Karpas-422 (cell line): ENCODE measurements around the gene TMEM87B. TPM values are rescaled to one million over a fixed set of nuclear protein-coding genes. Genes with fewer than 3 reads are reported as not detected.

Experiments used
- DNase-seq: peaks from one replicate; pipeline ENCODE4 v3.0.0-alpha.2; 2015
- H2AFZ ChIP-seq: fragments of 200-600 bp; sonication (generic); 2 replicates; pipeline ENCODE4 v1.6.1; 2014; ENCODE audit warnings: antibody characterized with exemption, low read length, mixed read lengths
- H3K27ac ChIP-seq: fragments of 200-600 bp; sonication (generic); 2 replicates; pipeline ENCODE4 v1.5.1; 2014; ENCODE audit warnings: mild to moderate bottlenecking, low read length, moderate library complexity
- H3K27me3 ChIP-seq: fragments of 200-600 bp; sonication (generic); 2 replicates; pipeline ENCODE4 v1.6.1; 2014; ENCODE audit warnings: low read length, mixed read lengths
- H3K36me3 ChIP-seq: fragments of 200-600 bp; sonication (generic); 2 replicates; pipeline ENCODE4 v1.6.1; 2014; ENCODE audit warnings: low read length, mixed read lengths; ENCODE audit not compliant: insufficient read depth
- H3K4me1 ChIP-seq: fragments of 200-600 bp; sonication (generic); 2 replicates; pipeline ENCODE4 v1.6.1; 2014; ENCODE audit warnings: mild to moderate bottlenecking, low read length, mixed read lengths
- H3K4me2 ChIP-seq: fragments of 200-600 bp; sonication (generic); 2 replicates; pipeline ENCODE4 v1.6.1; 2014; ENCODE audit warnings: low read length, low read depth, mild to moderate bottlenecking; ENCODE audit not compliant: poor library complexity, severe bottlenecking
- H3K4me3 ChIP-seq: fragments of 200-600 bp; sonication (generic); 2 replicates; pipeline ENCODE4 v1.5.1; 2014; ENCODE audit warnings: mild to moderate bottlenecking, antibody characterized with exemption, low read length, mixed read lengths
- H3K79me2 ChIP-seq: fragments of 200-600 bp; sonication (generic); 2 replicates; pipeline ENCODE4 v1.6.1; 2014; ENCODE audit warnings: mild to moderate bottlenecking, low read length, mixed read lengths
- H3K9ac ChIP-seq: fragments of 200-600 bp; sonication (generic); 2 replicates; pipeline ENCODE4 v1.6.0; 2014; ENCODE audit warnings: low read length
- H3K9me2 ChIP-seq: fragments of 200-600 bp; sonication (generic), shearing (Covaris generic); replicated peaks from 2 replicates; pipeline ENCODE4 v1.6.0; 2014; ENCODE audit warnings: mild to moderate bottlenecking, low read length, moderate library complexity; ENCODE audit not compliant: insufficient read depth
- H3K9me3 ChIP-seq: fragments of 300-700, 200-600 bp; sonication (generic); 2 replicates; pipeline ENCODE4 v1.6.1; 2014; ENCODE audit warnings: low read length, mixed read lengths
- H4K20me1 ChIP-seq: fragments of 200-600 bp; sonication (generic); 2 replicates; pipeline ENCODE4 v1.6.1; 2014; ENCODE audit warnings: mild to moderate bottlenecking, antibody characterized with exemption, low read length, low read depth; ENCODE audit not compliant: insufficient read depth
- total RNA-seq: library from RNA; depleted of rRNA; stranded (reverse); fragments of >200 nt; shearing (Covaris generic); gene quantifications from 2 replicates; pipeline ENCODE4 v1.2.3, GENCODE V29; 2014; ENCODE audit warnings: low replicate concordance

The TMEM87B gene
- total RNA-seq, 1 experiment from 2014 or later, result 25.5 TPM

GRCh38 chr2:112026509-112026908, 28.6 kb upstream of the TMEM87B start:
- H3K9ac ChIP-seq, result no peak overlapping the region
- H3K79me2 ChIP-seq, result no peaks in the 10 kb centered on the region
- H3K27me3 ChIP-seq, result no peaks in the 10 kb centered on the region
- H3K4me1 ChIP-seq, result no peaks in the 10 kb centered on the region
- no peak overlapping the region for H2AFZ ChIP-seq
- H3K27ac ChIP-seq, result no peak overlapping the region
- no peaks in the 10 kb centered on the region for H4K20me1 ChIP-seq
- no peak overlapping the region for H3K4me2 ChIP-seq
- no peaks in the 10 kb centered on the region for H3K9me2 ChIP-seq
- no peak for DNase-seq
- no peak overlapping the region for H3K4me3 ChIP-seq
- no peaks in the 10 kb centered on the region for H3K36me3 ChIP-seq
- no peaks in the 10 kb centered on the region for H3K9me3 ChIP-seq

GRCh38 chr2:112027767-112028166, 27.3 kb upstream of the TMEM87B start:
- Histone ChIP-seq H3K79me2 (no peaks in the 10 kb centered on the region), H3K36me3 (no peaks in the 10 kb centered on the region), H3K9ac (no peak overlapping the region), H3K9me3 (no peaks in the 10 kb centered on the region), H3K4me2 (no peak overlapping the region), H2AFZ (no peak overlapping the region), H3K4me3 (no peak overlapping the region), H3K9me2 (no peaks in the 10 kb centered on the region), H3K4me1 (no peaks in the 10 kb centered on the region), H3K27me3 (no peaks in the 10 kb centered on the region), H3K27ac (no peak overlapping the region), H4K20me1 (no peaks in the 10 kb centered on the region)
- DNase-seq, result no peak

DNA sequence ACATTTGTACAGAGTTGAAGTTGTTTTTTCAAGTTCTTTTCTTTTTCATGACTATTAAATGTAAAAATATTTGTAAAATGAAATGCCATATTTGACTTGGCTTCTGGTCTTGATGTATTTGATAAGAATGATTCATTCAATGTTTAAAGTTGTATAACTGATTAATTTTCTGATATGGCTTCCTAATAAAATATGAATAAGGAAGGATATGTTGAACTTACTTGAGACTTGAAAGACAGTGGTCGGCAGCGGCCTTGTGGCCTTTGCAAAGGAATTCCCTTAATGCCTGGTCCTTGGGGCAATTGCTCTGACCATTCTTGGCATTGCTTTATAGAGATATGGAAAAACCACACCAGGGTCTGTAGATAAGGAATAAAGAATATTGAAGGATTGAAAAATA, 25.9 kb upstream of the TMEM87B start:
- Histone ChIP-seq H3K27ac (no peak overlapping the region), H3K9me2 (no peaks in the 10 kb centered on the region), H3K27me3 (no peaks in the 10 kb centered on the region)

GRCh38 chr2:112031473-112032223, 23.4 kb upstream of the TMEM87B start:
- H2AFZ ChIP-seq, result no peak overlapping the region
- H3K9me3 ChIP-seq, result peaks cover 2% of the 10 kb centered on the region; the same call in 1 of the 2 replicates
- no peaks in the 10 kb centered on the region for H3K27me3 ChIP-seq
- H4K20me1 ChIP-seq, result no peaks in the 10 kb centered on the region
- H3K36me3 ChIP-seq, result no peaks in the 10 kb centered on the region
- no peak overlapping the region for H3K4me2 ChIP-seq
- no peak overlapping the region for H3K4me3 ChIP-seq
- no peaks in the 10 kb centered on the region for H3K4me1 ChIP-seq
- H3K9ac ChIP-seq, result no peak overlapping the region
- no peaks in the 10 kb centered on the region for H3K79me2 ChIP-seq
- DNase-seq, result no peak
- no peaks in the 10 kb centered on the region for H3K9me2 ChIP-seq
- no peak overlapping the region for H3K27ac ChIP-seq

More for the DNA sequence above, 25.9 kb upstream of the TMEM87B start:
- H3K9me3 ChIP-seq, result no peaks in the 10 kb centered on the region
- no peak overlapping the region for H3K9ac ChIP-seq
- no peak overlapping the region for H3K4me2 ChIP-seq
- DNase-seq, result no peak
- H2AFZ ChIP-seq, result no peak overlapping the region
- H4K20me1 ChIP-seq, result no peaks in the 10 kb centered on the region
- no peaks in the 10 kb centered on the region for H3K36me3 ChIP-seq
- H3K4me1 ChIP-seq, result no peaks in the 10 kb centered on the region
- no peak overlapping the region for H3K4me3 ChIP-seq
- no peaks in the 10 kb centered on the region for H3K79me2 ChIP-seq

DNA sequence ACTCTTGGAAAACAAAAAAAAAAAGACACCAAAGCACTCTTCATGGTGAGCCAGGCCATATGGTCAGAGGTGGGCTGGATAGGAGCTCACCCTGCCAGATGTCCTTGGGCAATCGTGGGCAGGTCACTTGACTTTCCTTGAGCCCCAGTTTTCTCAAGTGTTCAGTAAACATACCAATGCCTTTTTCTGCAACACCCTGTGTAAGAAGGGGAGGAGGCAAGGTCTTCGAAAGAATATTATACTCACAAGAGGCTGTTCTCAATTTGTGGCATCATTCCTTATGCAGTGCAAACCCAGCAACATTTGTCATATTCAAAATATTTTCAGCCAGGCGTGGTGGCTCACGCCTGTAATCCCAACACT, 22.9 kb upstream of the TMEM87B start:
- Histone ChIP-seq H4K20me1 (no peaks in the 10 kb centered on the region), H3K27ac (no peak overlapping the region), H3K79me2 (no peaks in the 10 kb centered on the region), H3K4me2 (no peak overlapping the region), H2AFZ (no peak overlapping the region), H3K36me3 (no peaks in the 10 kb centered on the region), H3K9me3 (peaks cover 2% of the 10 kb centered on the region; the same call in 1 of the 2 replicates), H3K9ac (no peak overlapping the region), H3K27me3 (no peaks in the 10 kb centered on the region), H3K4me1 (no peaks in the 10 kb centered on the region), H3K9me2 (no peaks in the 10 kb centered on the region), H3K4me3 (no peak overlapping the region)
- no peak for DNase-seq

DNA sequence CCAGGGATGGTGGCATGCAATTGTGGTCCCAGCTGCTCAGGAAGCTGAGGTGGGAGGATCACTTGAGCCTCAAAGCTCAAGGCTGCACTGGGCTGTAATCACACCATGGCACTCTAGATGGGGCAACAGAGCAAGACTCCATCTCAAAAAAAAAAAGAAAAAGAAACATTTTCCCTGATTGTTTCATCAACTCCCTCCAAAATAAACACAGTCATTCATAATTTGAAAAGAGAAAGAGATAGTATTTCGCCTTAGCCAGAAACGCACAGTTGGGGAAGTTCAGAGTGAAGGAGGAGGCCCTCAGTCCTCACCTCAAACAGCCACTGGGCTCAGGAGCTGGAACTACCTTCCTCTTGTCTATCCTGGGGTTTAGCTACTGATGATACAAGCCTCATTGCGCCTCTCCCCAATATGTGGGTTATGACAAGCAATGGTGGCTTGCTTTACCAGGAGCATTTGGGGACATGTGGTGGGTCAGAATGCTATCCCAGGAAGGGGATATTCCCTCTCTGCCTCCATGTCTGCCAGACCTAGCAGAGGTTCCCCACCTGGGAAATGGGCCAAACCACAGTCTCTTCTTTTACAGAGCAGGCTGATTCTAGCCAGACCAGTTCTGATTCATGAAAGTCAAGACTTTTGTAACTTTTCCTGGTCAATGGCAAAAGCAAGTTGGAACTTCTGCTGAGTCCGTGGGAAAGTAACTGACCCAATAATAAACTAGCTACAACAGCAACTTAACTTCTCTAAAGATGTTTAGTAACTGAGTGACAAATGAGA, 22.2 kb upstream of the TMEM87B start:
- peaks cover 2% of the 10 kb centered on the region; the same call in 1 of the 2 replicates for H3K9me3 ChIP-seq
- H3K79me2 ChIP-seq, result no peaks in the 10 kb centered on the region
- no peaks in the 10 kb centered on the region for H3K27me3 ChIP-seq
- no peak for DNase-seq
- H3K4me1 ChIP-seq, result no peaks in the 10 kb centered on the region
- no peaks in the 10 kb centered on the region for H3K9me2 ChIP-seq
- H4K20me1 ChIP-seq, result no peaks in the 10 kb centered on the region
- H2AFZ ChIP-seq, result no peak overlapping the region
- no peak overlapping the region for H3K4me3 ChIP-seq
- no peak overlapping the region for H3K9ac ChIP-seq
- no peak overlapping the region for H3K4me2 ChIP-seq
- H3K27ac ChIP-seq, result no peak overlapping the region
- H3K36me3 ChIP-seq, result no peaks in the 10 kb centered on the region

- Histone ChIP-seq H3K9me3 (peaks cover 2% of the 10 kb centered on the region; the same call in 1 of the 2 replicates), H3K27me3 (no peaks in the 10 kb centered on the region), H3K4me2 (no peak overlapping the region), H3K9ac (no peak overlapping the region), H4K20me1 (no peaks in the 10 kb centered on the region), H3K9me2 (no peaks in the 10 kb centered on the region), H3K4me1 (no peaks in the 10 kb centered on the region), H3K27ac (no peak overlapping the region), H2AFZ (no peak overlapping the region), H3K36me3 (no peaks in the 10 kb centered on the region), H3K4me3 (no peak overlapping the region), H3K79me2 (no peaks in the 10 kb centered on the region)
- no peak for DNase-seq
These were observed 21.5 kb upstream of the TMEM87B start for GRCh38 chr2:112033600-112033999.

DNA sequence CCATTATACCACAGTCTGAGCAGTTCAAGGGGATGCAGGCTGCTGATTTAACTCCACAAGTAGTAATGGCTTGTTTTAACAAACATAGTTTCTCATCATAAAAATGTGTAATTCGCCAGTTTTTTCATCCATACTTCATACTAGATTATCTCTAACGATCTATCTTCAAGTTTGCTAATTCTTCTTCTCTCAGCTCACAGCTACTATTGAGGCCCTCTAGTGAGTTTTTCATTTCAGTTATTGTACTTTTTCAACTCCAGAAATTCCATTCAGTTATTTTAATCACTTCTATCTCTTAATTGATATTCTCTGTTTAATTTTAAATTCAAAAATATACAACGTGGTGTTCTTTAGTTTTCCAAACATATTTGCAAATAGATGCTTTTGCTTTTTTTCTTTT, 20.1 kb upstream of the TMEM87B start:
- Histone ChIP-seq H3K4me3 (no peak overlapping the region), H3K27me3 (no peaks in the 10 kb centered on the region), H3K79me2 (no peaks in the 10 kb centered on the region), H3K9me3 (peaks cover 2% of the 10 kb centered on the region; the same call in 1 of the 2 replicates), H3K27ac (no peak overlapping the region), H3K4me2 (no peak overlapping the region), H2AFZ (no peak overlapping the region), H3K36me3 (no peaks in the 10 kb centered on the region), H4K20me1 (no peaks in the 10 kb centered on the region), H3K4me1 (no peaks in the 10 kb centered on the region), H3K9ac (no peak overlapping the region), H3K9me2 (no peaks in the 10 kb centered on the region)
- no peak for DNase-seq
